Stimulated activated CD8-positive, alpha-beta memory T cell treated with anti-CD3 and anti-CD28 coated beads, Interleukin-7, amount 100 ng/mL, for 1 hour (primary cell): ENCODE measurements around the gene CCDC71.

Experiments used
- DNase-seq, 2 donors: peaks; one replicate each; pipeline ENCODE4 v3.0.0-alpha.2; 2020; ENCODE audit warnings: low read depth in 2 of 2

The CCDC71 gene

GRCh38 chr3:49165771-49166751 lies at the start of gene CCDC71:
Gene CCDC71 (minus strand): TSS chr3:49166331. CDS start chr3:49164208, 2,123 bp downstream.
- DNase-seq, result peak; percentile 34 to 53

GRCh38 chr3:49213998-49214397 lies 47.9 kb upstream of the CCDC71 start:
- DNase-seq, result no peak

GRCh38 chr3:49213541-49213943 lies 47.4 kb upstream of the CCDC71 start:
- DNase-seq, result no peak

- DNase-seq, result no peak
Measured at GRCh38 chr3:49199900-49200281, 33.8 kb upstream of the CCDC71 start.

GRCh38 chr3:49199239-49199899 lies 33.2 kb upstream of the CCDC71 start:
- no peak for DNase-seq

GRCh38 chr3:49198611-49199230 lies 32.6 kb upstream of the CCDC71 start:
- DNase-seq, result no peak

- no peak for DNase-seq
Measured at GRCh38 chr3:49198161-49198560, 32.0 kb upstream of the CCDC71 start.

- no peak for DNase-seq
Measured at GRCh38 chr3:49191741-49192140, 25.6 kb upstream of the CCDC71 start.

GRCh38 chr3:49183873-49184272 lies 17.7 kb upstream of the CCDC71 start:
- DNase-seq, result no peak

- no peak for DNase-seq
Measured at GRCh38 chr3:49182682-49183081, 16.6 kb upstream of the CCDC71 start.

- DNase-seq, result no peak
Measured at GRCh38 chr3:49181351-49181750, 15.2 kb upstream of the CCDC71 start.

- DNase-seq, result no peak
Measured at GRCh38 chr3:49180116-49180515, 14.0 kb upstream of the CCDC71 start.

GRCh38 chr3:49177073-49177472 lies 10.9 kb upstream of the CCDC71 start:
- DNase-seq, result no peak

- no peak for DNase-seq
Measured at GRCh38 chr3:49175530-49175929, 9.4 kb upstream of the CCDC71 start.

GRCh38 chr3:49174397-49174985 lies 8.4 kb upstream of the CCDC71 start:
- DNase-seq, result no peak

GRCh38 chr3:49173792-49174170 lies 7.7 kb upstream of the CCDC71 start:
- DNase-seq, result no peak

GRCh38 chr3:49173116-49173791 lies 7.1 kb upstream of the CCDC71 start:
- no peak for DNase-seq

GRCh38 chr3:49172551-49173041 lies 6.5 kb upstream of the CCDC71 start:
- DNase-seq, result no peak

- DNase-seq, result no peak
Measured at GRCh38 chr3:49171775-49172500, 5.8 kb upstream of the CCDC71 start.

GRCh38 chr3:49171119-49171774 lies 5.1 kb upstream of the CCDC71 start, which contains the start of gene KLHDC8B:
Gene KLHDC8B (plus strand): TSS chr3:49171598. CDS start chr3:49172770, 1,172 bp downstream.
- peak; percentile 63 to 66 for DNase-seq
